Thoracic aorta (tissue), 2 donors: ENCODE measurements around the gene KDR. TPM values are rescaled to one million over a fixed set of nuclear protein-coding genes. Genes with fewer than 3 reads are reported as not detected.
A peak's percentile ranks its signal among the peaks of the same experiment; 100 is the strongest.

Source experiments
- ATAC-seq: fragments of 150-250 bp; one replicate; pipeline ENCODE4 v1.8.0; 2017; ENCODE audit warnings: low read depth; ENCODE audit not compliant: insufficient number of reproducible peaks, low FRiP score
- DNase-seq: peaks from one replicate; pipeline ENCODE4 v3.0.0-alpha.2; 2020; ENCODE audit warnings: low spot score
- H3K27ac ChIP-seq, 2 donors: fragments of 200-600 bp; sonication (generic); 1 replicate in 1 of 2; 2 replicates in 1 of 2; pipeline ENCODE4 v1.5.1; 2016; ENCODE audit warnings: mild to moderate bottlenecking in 2 of 2, moderate library complexity in 2 of 2
- H3K27me3 ChIP-seq: fragments of 200-600 bp; sonication (generic); replicated peaks from 2 replicates; pipeline ENCODE4 v1.6.0; 2016; ENCODE audit warnings: mild to moderate bottlenecking; ENCODE audit not compliant: insufficient read depth
- H3K36me3 ChIP-seq: fragments of 200-600 bp; sonication (generic); one replicate; pipeline ENCODE4 v1.5.1; 2016
- H3K4me1 ChIP-seq, 2 donors: fragments of 200-600 bp; sonication (generic); 1 replicate in 1 of 2; 2 replicates in 1 of 2; pipeline versions ENCODE4 v1.5.1 to v1.6.0; 2016; ENCODE audit warnings: low read depth in 2 of 2, mild to moderate bottlenecking in 1 of 2; ENCODE audit not compliant: control insufficient read depth in 1 of 2
- H3K4me3 ChIP-seq: fragments of 200-600 bp; sonication (generic); 2 replicates; pipeline ENCODE4 v1.5.1; 2016; ENCODE audit warnings: mild to moderate bottlenecking
- H3K9me3 ChIP-seq: fragments of 200-600 bp; sonication (generic); 2 replicates; pipeline ENCODE4 v1.5.1; 2016
- CTCF ChIP-seq: fragments of 200-600 bp; sonication (generic); IDR thresholded peaks from one replicate; pipeline ENCODE4 v1.5.1; 2019; ENCODE audit warnings: antibody characterized with exemption
- total RNA-seq, 2 donors: library from RNA; depleted of rRNA; stranded (reverse); fragments of >200 nt; gene quantifications; one replicate each; pipeline versions ENCODE4 v1.1.0 to v1.2.3, GENCODE V29; 2016

KDR gene
- total RNA-seq, 2 donors from 2014 or later = 10.0 to 27.1 TPM

DNA sequence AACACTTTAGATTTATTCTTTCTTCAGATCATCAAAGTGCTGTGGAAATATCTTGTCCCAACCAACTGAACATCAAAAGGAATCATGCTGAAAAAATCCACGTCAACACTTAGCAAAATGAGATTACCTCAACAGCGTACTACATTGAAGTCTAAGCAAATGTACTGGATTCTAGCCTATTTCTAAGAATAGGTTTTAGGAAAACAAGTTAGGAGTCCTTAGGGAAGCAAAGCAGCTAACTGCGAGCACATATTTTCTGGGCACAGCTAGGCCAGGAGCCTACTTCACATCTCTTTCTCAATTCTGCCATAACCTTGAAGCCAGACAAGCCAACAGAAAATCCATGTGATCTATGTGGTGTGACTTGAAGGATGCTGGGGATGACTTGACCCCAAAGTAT, 22.2 kb downstream of the KDR start:
- no peaks in the 10 kb centered on the region for H3K27me3 ChIP-seq
- peaks cover 12 to 21% of the 10 kb centered on the region in 2 donors for H3K4me1 ChIP-seq
- no peak overlapping the region for H3K4me3 ChIP-seq
- peak overlapping the region; percentile 52 to 77 for H3K27ac ChIP-seq
- no peaks in the 10 kb centered on the region for H3K36me3 ChIP-seq
- no peak for DNase-seq
- TF ChIP-seq CTCF = no peak
- no peaks in the 10 kb centered on the region for H3K9me3 ChIP-seq
- peak; percentile 64 for ATAC-seq

DNA sequence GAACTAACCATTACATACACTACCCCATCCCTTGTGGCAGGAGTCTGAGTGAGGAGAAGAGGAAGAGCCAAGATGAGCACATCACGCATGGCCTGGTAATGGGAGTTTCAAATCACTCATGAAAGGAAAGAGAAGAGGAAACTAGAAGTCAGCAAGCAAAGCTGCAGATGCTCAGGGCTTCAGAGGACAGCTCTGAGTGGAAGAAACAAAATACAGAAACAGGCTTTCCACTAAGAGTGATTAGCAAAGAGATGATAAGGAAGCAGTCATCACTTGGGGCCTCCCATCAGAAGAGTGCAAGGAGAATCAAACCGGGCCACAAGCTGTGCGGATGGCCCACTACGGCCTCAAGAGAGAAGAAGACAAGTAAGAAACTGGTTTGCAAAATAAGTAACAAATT, 25.6 kb downstream of the KDR start:
- no peak for TF ChIP-seq CTCF
- H3K36me3 ChIP-seq = no peaks in the 10 kb centered on the region
- H3K4me1 ChIP-seq = peaks cover 12 to 21% of the 10 kb centered on the region in 2 donors
- H3K4me3 ChIP-seq = no peak overlapping the region
- no peak for DNase-seq
- no peaks in the 10 kb centered on the region for H3K9me3 ChIP-seq
- H3K27ac ChIP-seq = no peak overlapping the region
- peak; percentile 9 for ATAC-seq
- no peaks in the 10 kb centered on the region for H3K27me3 ChIP-seq

GRCh38 chr4:55098456-55099204, 26.8 kb downstream of the KDR start:
- peaks cover 7 to 15% of the 10 kb centered on the region in 2 donors for H3K4me1 ChIP-seq
- H3K4me3 ChIP-seq = no peak overlapping the region
- H3K27me3 ChIP-seq = no peaks in the 10 kb centered on the region
- no peak for DNase-seq
- no peaks in the 10 kb centered on the region for H3K9me3 ChIP-seq
- peaks cover 3% of the 10 kb centered on the region for H3K36me3 ChIP-seq
- no peak for ATAC-seq
- no peak for TF ChIP-seq CTCF
- no peak overlapping the region for H3K27ac ChIP-seq

DNA sequence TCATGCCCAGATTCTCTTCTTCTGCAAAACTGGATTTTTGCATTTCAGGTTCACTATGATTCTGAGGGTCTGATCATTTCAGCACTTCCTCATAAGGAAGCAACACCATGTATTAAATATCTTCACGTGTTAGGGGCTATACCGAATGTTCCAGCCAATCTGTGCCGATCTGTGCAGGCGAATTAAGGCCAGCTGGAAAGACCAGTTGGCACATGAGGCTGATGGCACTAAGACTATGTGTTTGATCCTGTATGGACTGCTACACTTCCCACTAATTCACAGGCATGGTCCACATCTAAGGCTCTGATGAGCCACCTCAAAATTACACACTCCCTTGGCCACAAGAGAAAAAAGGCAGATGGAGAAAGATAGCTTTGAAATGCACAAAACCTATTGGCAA, 28.8 kb downstream of the KDR start:
- Histone ChIP-seq H3K4me3 (no peak overlapping the region), H3K27ac (no peak overlapping the region), H3K27me3 (no peaks in the 10 kb centered on the region), H3K36me3 (peaks cover 3% of the 10 kb centered on the region), H3K4me1 (no peaks in the 10 kb centered on the region), H3K9me3 (no peaks in the 10 kb centered on the region)
- DNase-seq = no peak
- ATAC-seq = no peak
- TF ChIP-seq CTCF = no peak

DNA sequence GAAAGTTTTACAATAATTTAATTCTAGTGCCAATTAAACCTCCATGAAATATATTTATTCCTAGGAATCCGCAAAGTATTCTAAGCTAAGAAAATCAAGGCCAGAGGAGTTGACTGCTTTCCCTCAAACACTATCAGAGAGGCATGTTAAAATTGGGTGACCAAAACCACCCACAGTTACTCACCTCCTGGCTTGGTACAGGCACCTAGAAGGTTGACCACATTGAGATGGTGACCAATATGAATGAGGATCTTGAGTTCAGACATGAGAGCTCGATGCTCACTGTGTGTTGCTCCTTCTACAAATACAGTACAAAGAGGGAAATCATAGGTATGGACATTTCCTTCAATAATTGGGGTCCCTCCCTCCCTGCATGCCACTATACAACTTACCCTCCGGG, 29.4 kb downstream of the KDR start:
- Histone ChIP-seq H3K36me3 (peaks cover 3% of the 10 kb centered on the region), H3K9me3 (no peaks in the 10 kb centered on the region), H3K27me3 (no peaks in the 10 kb centered on the region), H3K4me1 (no peaks in the 10 kb centered on the region), H3K4me3 (no peak overlapping the region), H3K27ac (no peak overlapping the region)
- no peak for DNase-seq
- no peak for ATAC-seq
- TF ChIP-seq CTCF = no peak
